Parathyroid adenoma (tissue), 2 donors: Measurements from ENCODE around the gene CAMK1D.

Experiments used
- H2AFZ ChIP-seq: fragments of 300-600 bp; sonication (generic); one replicate; pipeline ENCODE4 v1.7.0; 2017; ENCODE audit warnings: antibody characterized with exemption, mild to moderate bottlenecking
- H3K27ac ChIP-seq: fragments of 300-600 bp; sonication (generic); one replicate; pipeline ENCODE4 v1.7.0; 2017
- H3K27me3 ChIP-seq: fragments of 300-600 bp; sonication (generic); one replicate; pipeline ENCODE4 v1.7.0; 2017; ENCODE audit warnings: low read length; ENCODE audit not compliant: control insufficient read depth, insufficient read depth
- H3K36me3 ChIP-seq: fragments of 300-600 bp; sonication (generic); one replicate; pipeline ENCODE4 v1.7.0; 2017; ENCODE audit warnings: low read length; ENCODE audit not compliant: control insufficient read depth, insufficient read depth
- H3K4me1 ChIP-seq: fragments of 300-600 bp; sonication (generic); one replicate; pipeline ENCODE4 v1.7.0; 2017; ENCODE audit warnings: control low read depth
- H3K4me2 ChIP-seq: fragments of 300-600 bp; sonication (generic); one replicate; pipeline ENCODE4 v1.7.0; 2017; ENCODE audit warnings: low read length
- H3K4me3 ChIP-seq: fragments of 300-600 bp; sonication (generic); one replicate; pipeline ENCODE4 v1.7.0; 2017; ENCODE audit warnings: low read depth, low read length
- H3K79me2 ChIP-seq: fragments of 300-600 bp; sonication (generic); one replicate; pipeline ENCODE4 v1.7.0; 2017; ENCODE audit warnings: control low read depth
- H3K9ac ChIP-seq: fragments of 300-600 bp; sonication (generic); one replicate; pipeline ENCODE4 v1.7.0; 2017; ENCODE audit warnings: mild to moderate bottlenecking
- H3K9me3 ChIP-seq: fragments of 300-600 bp; sonication (generic); one replicate; pipeline ENCODE4 v1.7.0; 2017; ENCODE audit warnings: low read length; ENCODE audit not compliant: control insufficient read depth
- TF ChIP-seq, protein P1 (sequence below): fragments of 300-600 bp; sonication (generic); IDR thresholded peaks from one replicate; pipeline ENCODE4 v1.7.0; 2017; ENCODE audit warnings: antibody characterized with exemption, mild to moderate bottlenecking
- donor health status: primary hyperparathyroidism.

CAMK1D gene

DNA sequence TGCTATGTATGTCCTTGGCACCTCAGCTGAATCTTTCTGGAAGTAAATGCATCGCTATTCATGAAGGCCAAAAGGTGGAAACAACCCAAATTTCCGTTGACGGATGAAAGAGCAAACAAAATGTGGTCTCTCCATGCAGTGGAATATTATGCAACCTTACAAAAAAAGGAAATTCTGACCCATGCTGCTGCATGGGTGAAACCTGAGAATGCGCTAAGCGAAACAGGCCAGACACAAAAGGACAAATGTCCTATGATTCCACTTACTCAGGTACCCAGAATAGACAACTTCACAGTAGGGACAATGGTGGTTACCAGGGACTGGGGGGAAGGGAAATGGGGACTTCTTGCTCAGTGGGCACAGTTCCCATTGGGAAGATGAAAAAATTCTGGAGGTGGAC, 158.8 kb downstream of the CAMK1D start:
- H3K27ac ChIP-seq = no peak overlapping the region
- no peaks in the 10 kb centered on the region for H3K9me3 ChIP-seq
- H2AFZ ChIP-seq = no peak overlapping the region
- no peak overlapping the region for H3K9ac ChIP-seq
- no peaks in the 10 kb centered on the region for H3K4me1 ChIP-seq
- no peak overlapping the region for H3K4me2 ChIP-seq
- H3K4me3 ChIP-seq = no peak overlapping the region
- no peaks in the 10 kb centered on the region for H3K27me3 ChIP-seq
- H3K36me3 ChIP-seq = no peaks in the 10 kb centered on the region
- no peaks in the 10 kb centered on the region for H3K79me2 ChIP-seq
- TF ChIP-seq, protein P1, sequence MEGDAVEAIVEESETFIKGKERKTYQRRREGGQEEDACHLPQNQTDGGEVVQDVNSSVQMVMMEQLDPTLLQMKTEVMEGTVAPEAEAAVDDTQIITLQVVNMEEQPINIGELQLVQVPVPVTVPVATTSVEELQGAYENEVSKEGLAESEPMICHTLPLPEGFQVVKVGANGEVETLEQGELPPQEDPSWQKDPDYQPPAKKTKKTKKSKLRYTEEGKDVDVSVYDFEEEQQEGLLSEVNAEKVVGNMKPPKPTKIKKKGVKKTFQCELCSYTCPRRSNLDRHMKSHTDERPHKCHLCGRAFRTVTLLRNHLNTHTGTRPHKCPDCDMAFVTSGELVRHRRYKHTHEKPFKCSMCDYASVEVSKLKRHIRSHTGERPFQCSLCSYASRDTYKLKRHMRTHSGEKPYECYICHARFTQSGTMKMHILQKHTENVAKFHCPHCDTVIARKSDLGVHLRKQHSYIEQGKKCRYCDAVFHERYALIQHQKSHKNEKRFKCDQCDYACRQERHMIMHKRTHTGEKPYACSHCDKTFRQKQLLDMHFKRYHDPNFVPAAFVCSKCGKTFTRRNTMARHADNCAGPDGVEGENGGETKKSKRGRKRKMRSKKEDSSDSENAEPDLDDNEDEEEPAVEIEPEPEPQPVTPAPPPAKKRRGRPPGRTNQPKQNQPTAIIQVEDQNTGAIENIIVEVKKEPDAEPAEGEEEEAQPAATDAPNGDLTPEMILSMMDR = no peak

DNA sequence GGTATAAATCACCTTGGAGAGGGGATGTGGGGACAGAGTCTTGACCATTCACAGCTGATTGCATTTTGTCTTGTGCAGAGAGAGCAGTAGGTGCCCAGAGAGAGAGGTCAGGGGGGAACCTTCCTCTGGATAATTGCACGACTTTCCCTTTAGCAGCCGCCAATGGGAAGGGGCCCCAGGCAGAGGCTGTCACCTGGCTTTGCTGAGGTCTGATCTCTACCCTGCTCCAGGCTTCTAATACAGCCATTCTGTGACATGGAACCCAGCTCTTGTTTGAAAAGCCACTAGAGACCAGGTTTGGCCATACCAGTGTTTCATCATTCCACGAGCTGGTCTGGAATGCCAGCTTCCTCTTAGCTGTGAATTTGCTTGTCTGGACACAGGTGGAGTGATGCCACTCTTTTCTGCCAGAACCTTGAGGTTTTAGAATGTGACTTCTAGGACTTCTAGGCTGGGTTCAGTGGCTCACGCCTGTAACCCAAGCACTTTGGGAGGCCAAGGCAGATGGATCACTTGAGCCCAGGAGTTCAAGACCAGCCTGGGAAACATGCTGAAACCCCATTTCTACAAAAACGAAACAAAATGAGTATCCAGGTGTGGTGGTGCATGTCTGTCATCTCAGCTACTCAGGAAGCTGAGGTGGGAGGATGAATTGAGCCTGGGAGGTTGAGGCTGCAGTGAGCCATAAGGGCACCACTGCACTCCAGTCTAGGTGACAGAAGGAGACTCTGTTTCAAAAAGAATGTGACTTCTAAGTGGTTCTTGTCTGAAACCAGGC, 159.9 kb downstream of the CAMK1D start:
- H3K4me1 ChIP-seq = no peaks in the 10 kb centered on the region
- H3K9me3 ChIP-seq = no peaks in the 10 kb centered on the region
- H3K9ac ChIP-seq = no peak overlapping the region
- TF ChIP-seq, protein P1 = no peak
- H3K36me3 ChIP-seq = no peaks in the 10 kb centered on the region
- no peak overlapping the region for H3K4me2 ChIP-seq
- H3K79me2 ChIP-seq = no peaks in the 10 kb centered on the region
- no peak overlapping the region for H3K4me3 ChIP-seq
- H3K27ac ChIP-seq = no peak overlapping the region
- H2AFZ ChIP-seq = no peak overlapping the region
- no peaks in the 10 kb centered on the region for H3K27me3 ChIP-seq

DNA sequence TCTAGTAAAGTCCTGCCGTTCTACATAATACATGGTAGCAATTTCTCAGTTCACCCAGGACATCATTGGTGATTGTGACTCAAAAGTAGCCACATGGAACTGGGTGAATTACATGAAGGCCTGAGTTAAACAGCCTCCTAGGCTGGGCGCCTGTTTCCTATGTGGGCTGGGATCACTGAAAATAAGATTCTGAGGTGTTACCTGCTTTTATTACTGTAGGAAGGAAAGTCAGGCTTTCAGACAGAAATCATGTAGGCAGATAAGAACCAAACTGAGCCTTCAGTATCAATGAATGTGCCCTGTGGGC, 160.4 kb downstream of the CAMK1D start:
- TF ChIP-seq, protein P1 = no peak
- Histone ChIP-seq H3K9ac (no peak overlapping the region), H3K4me2 (no peak overlapping the region), H3K36me3 (no peaks in the 10 kb centered on the region), H3K4me1 (no peaks in the 10 kb centered on the region), H2AFZ (no peak overlapping the region), H3K9me3 (no peaks in the 10 kb centered on the region), H3K27ac (no peak overlapping the region), H3K27me3 (no peaks in the 10 kb centered on the region), H3K4me3 (no peak overlapping the region), H3K79me2 (no peaks in the 10 kb centered on the region)

DNA sequence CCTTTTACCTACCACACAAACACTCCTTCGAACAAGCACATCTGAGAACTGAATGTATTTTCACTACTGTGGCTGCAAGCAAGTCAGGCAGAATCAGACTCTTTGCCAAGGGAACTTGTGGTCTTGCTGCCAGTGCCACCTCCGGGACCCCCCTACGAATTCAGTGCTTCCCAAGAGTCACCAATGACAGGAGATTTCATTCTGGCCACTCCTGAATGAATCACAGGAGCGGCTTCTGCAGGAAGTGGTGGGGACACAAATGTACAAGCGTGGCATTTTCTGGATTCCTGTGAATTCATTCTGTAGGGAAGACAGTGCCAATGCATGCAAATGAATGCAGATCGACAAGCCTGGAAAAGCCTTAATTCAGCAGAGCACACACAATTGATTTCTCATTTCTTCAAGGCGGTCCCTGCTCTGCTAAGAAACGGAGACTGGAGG, 161.2 kb downstream of the CAMK1D start:
- Histone ChIP-seq H3K4me3 (no peak overlapping the region), H3K36me3 (no peaks in the 10 kb centered on the region), H3K9me3 (no peaks in the 10 kb centered on the region), H3K27ac (no peak overlapping the region), H3K4me2 (no peak overlapping the region), H3K9ac (no peak overlapping the region), H2AFZ (no peak overlapping the region), H3K4me1 (no peaks in the 10 kb centered on the region), H3K27me3 (no peaks in the 10 kb centered on the region), H3K79me2 (no peaks in the 10 kb centered on the region)
- TF ChIP-seq, protein P1 = no peak

DNA sequence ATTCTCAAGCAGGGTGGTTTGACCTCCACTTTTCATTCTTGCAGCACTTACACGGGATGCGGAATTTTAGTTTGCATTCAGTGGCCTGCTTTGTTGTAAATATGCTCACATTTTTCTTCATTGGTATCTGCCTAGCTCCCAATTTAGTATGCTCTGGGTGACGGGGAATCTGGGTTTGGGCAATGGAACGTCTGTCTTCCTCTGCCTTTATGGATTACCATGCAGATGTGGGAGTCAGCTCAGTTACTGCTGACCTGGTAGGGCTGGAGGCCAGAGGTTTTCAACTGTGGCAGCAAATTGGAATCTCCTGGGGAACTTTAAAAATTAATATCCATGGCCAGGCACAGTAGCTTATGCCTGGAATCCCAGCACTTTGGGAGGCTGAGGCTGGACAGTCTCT, 161.6 kb downstream of the CAMK1D start:
- H3K79me2 ChIP-seq = no peaks in the 10 kb centered on the region
- H3K36me3 ChIP-seq = no peaks in the 10 kb centered on the region
- no peak overlapping the region for H2AFZ ChIP-seq
- H3K9me3 ChIP-seq = no peaks in the 10 kb centered on the region
- no peak overlapping the region for H3K4me3 ChIP-seq
- no peak overlapping the region for H3K4me2 ChIP-seq
- no peaks in the 10 kb centered on the region for H3K27me3 ChIP-seq
- TF ChIP-seq, protein P1 = no peak
- H3K9ac ChIP-seq = no peak overlapping the region
- no peaks in the 10 kb centered on the region for H3K4me1 ChIP-seq
- no peak overlapping the region for H3K27ac ChIP-seq
